Fibroblast of the aortic adventitia (primary cell): Measurements from ENCODE around the gene EML6. TPM values are rescaled to one million over a fixed set of nuclear protein-coding genes. Genes with fewer than 3 reads are reported as not detected.

Experiments used
- DNase-seq: peaks from one replicate; pipeline ENCODE4 v3.0.0-alpha.2; 2010; ENCODE audit warnings: low read depth
- H3K4me3 ChIP-seq: 2 replicates; pipeline ENCODE4 v1.5.1; 2011; ENCODE audit warnings: low read depth, mild to moderate bottlenecking, control low read depth, low read length, moderate library complexity
- CTCF ChIP-seq: IDR thresholded peaks from 2 replicates; pipeline ENCODE4 v1.5.1; 2011; ENCODE audit warnings: mild to moderate bottlenecking, low read length, control low read depth, inconsistent platforms; ENCODE audit not compliant: insufficient read depth
- total RNA-seq: library from RNA; depleted of rRNA; stranded (reverse); fragments of >200 nt; gene quantifications from 2 replicates; pipeline ENCODE4 v1.2.3, GENCODE V29; 2012; ENCODE audit warnings: low replicate concordance

The EML6 gene
- total RNA-seq, 1 donor, result 2.8 TPM

GRCh38 chr2:54916637-54917036 lies 193.2 kb downstream of the EML6 start:
- no peak overlapping the region for H3K4me3 ChIP-seq
- TF ChIP-seq CTCF, result no peak
- no peak for DNase-seq

- no peak for TF ChIP-seq CTCF
- H3K4me3 ChIP-seq, result no peak overlapping the region
- no peak for DNase-seq
Observed at GRCh38 chr2:54918647-54919280, 195.3 kb downstream of the EML6 start.

- no peak overlapping the region for H3K4me3 ChIP-seq
- no peak for TF ChIP-seq CTCF
Observed at GRCh38 chr2:54920660-54921059, 197.2 kb downstream of the EML6 start.

GRCh38 chr2:54924121-54924520 lies 200.7 kb downstream of the EML6 start:
- DNase-seq, result no peak

More at GRCh38 chr2:54920660-54921059, 197.2 kb downstream of the EML6 start:
- DNase-seq, result no peak

GRCh38 chr2:54925022-54925421 lies 201.6 kb downstream of the EML6 start:
- DNase-seq, result no peak
- no peak for TF ChIP-seq CTCF
- no peak overlapping the region for H3K4me3 ChIP-seq

More at GRCh38 chr2:54924121-54924520, 200.7 kb downstream of the EML6 start:
- no peak overlapping the region for H3K4me3 ChIP-seq
- TF ChIP-seq CTCF, result no peak

- TF ChIP-seq CTCF, result no peak
- H3K4me3 ChIP-seq, result no peak overlapping the region
Observed at GRCh38 chr2:54927085-54927750, 203.8 kb downstream of the EML6 start.

More at GRCh38 chr2:54927085-54927750, 203.8 kb downstream of the EML6 start:
- DNase-seq, result no peak
